ENCODE data around the gene ITPR3.

The ITPR3 gene

GRCh38 chr6:33712914-33713313, 91.8 kb downstream of the ITPR3 start:
- no peak for DNase-seq (ENCODE audit: low read depth in 3 of 3, low spot score in 1 of 3)

GRCh38 chr6:33713786-33714185, 92.7 kb downstream of the ITPR3 start:
- DNase-seq (ENCODE audit: low read depth in 3 of 3, low spot score in 1 of 3): no peak

- DNase-seq (ENCODE audit: low read depth in 3 of 3, low spot score in 1 of 3): no peak
These were observed 93.4 kb downstream of the ITPR3 start for GRCh38 chr6:33714385-33715040.

GRCh38 chr6:33716379-33716778, 95.3 kb downstream of the ITPR3 start:
- no peak for DNase-seq (ENCODE audit: low read depth in 3 of 3, low spot score in 1 of 3)

- DNase-seq (ENCODE audit: low read depth in 3 of 3, low spot score in 1 of 3): no peak
These were observed 95.9 kb downstream of the ITPR3 start for GRCh38 chr6:33716890-33717632.

GRCh38 chr6:33717934-33718455, 96.9 kb downstream of the ITPR3 start:
- no peak for DNase-seq (ENCODE audit: low read depth in 3 of 3, low spot score in 1 of 3)

- no peak for DNase-seq (ENCODE audit: low read depth in 3 of 3, low spot score in 1 of 3)
These were observed 97.6 kb downstream of the ITPR3 start for GRCh38 chr6:33718713-33719112.

- no peak for DNase-seq (ENCODE audit: low read depth in 3 of 3, low spot score in 1 of 3)
These were observed 98.3 kb downstream of the ITPR3 start for GRCh38 chr6:33719326-33719987.

GRCh38 chr6:33720998-33721397, 99.9 kb downstream of the ITPR3 start:
- no peak for DNase-seq (ENCODE audit: low read depth in 3 of 3, low spot score in 1 of 3)

- DNase-seq (ENCODE audit: low read depth in 3 of 3, low spot score in 1 of 3): no peak
These were observed 100.4 kb downstream of the ITPR3 start for GRCh38 chr6:33721508-33721907.

GRCh38 chr6:33722103-33722623, 101.0 kb downstream of the ITPR3 start:
- DNase-seq (ENCODE audit: low read depth in 3 of 3, low spot score in 1 of 3): no peak

- no peak for DNase-seq (ENCODE audit: low read depth in 3 of 3, low spot score in 1 of 3)
These were observed 102.4 kb downstream of the ITPR3 start for GRCh38 chr6:33723371-33724085.

GRCh38 chr6:33724102-33725023, 103.2 kb downstream of the ITPR3 start:
- no peak for DNase-seq (ENCODE audit: low read depth in 3 of 3, low spot score in 1 of 3)

GRCh38 chr6:33725222-33725621, 104.1 kb downstream of the ITPR3 start:
- DNase-seq (ENCODE audit: low read depth in 3 of 3, low spot score in 1 of 3): no peak

GRCh38 chr6:33725891-33726673, 105.0 kb downstream of the ITPR3 start:
- DNase-seq (ENCODE audit: low read depth in 3 of 3, low spot score in 1 of 3): no peak

GRCh38 chr6:33726696-33727095, 105.6 kb downstream of the ITPR3 start:
- DNase-seq (ENCODE audit: low read depth in 3 of 3, low spot score in 1 of 3): no peak

- no peak for DNase-seq (ENCODE audit: low read depth in 3 of 3, low spot score in 1 of 3)
These were observed 106.0 kb downstream of the ITPR3 start for GRCh38 chr6:33727126-33727525.

- no peak for DNase-seq (ENCODE audit: low read depth in 3 of 3, low spot score in 1 of 3)
These were observed 106.8 kb downstream of the ITPR3 start for GRCh38 chr6:33727932-33728331.

- no peak for DNase-seq (ENCODE audit: low read depth in 3 of 3, low spot score in 1 of 3)
These were observed 107.3 kb downstream of the ITPR3 start for GRCh38 chr6:33728438-33728837.
